HG03097 (cell line): Measurements from ENCODE around the gene TIAM2.
"Not testable (repeated sequence)": the region's sequence is repeated elsewhere in the genome, so short reads cannot be mapped to it uniquely, and the experiment has no call there.

Experiments
- ATAC-seq: cut with Tn5 transposase; IDR thresholded peaks from one replicate; pipeline ENCODE4 v1.9.1; 2021; ENCODE audit not compliant: unreplicated experiment, low FRiP score

Gene TIAM2

GRCh38 chr6:154989448-154989847 lies 5.7 kb upstream of the TIAM2 start:
- no peak for ATAC-seq

GRCh38 chr6:154991207-154991606 lies 3.9 kb upstream of the TIAM2 start:
- ATAC-seq, result no peak

- no peak for ATAC-seq
Observed at GRCh38 chr6:154993026-154993425, 2.1 kb upstream of the TIAM2 start.

- ATAC-seq, result no peak
Observed at GRCh38 chr6:154993710-154994109, 1.4 kb upstream of the TIAM2 start.

GRCh38 chr6:154994836-154995253 lies 270 bp upstream of the TIAM2 start:
- no peak for ATAC-seq

- ATAC-seq, result no peak
Observed at GRCh38 chr6:154996016-154996590, 988 bp downstream of the TIAM2 start.

- ATAC-seq, result no peak
Observed at GRCh38 chr6:154996841-154997311, 1.8 kb downstream of the TIAM2 start.

- no peak for ATAC-seq
Observed at GRCh38 chr6:154998855-154999254, 3.7 kb downstream of the TIAM2 start.

- ATAC-seq, result no peak
Observed at GRCh38 chr6:155001482-155001881, 6.4 kb downstream of the TIAM2 start.

- no peak for ATAC-seq
Observed at GRCh38 chr6:155001934-155002333, 6.8 kb downstream of the TIAM2 start.

GRCh38 chr6:155003476-155003875 lies 8.4 kb downstream of the TIAM2 start:
- no peak for ATAC-seq

GRCh38 chr6:155004017-155004416 lies 8.9 kb downstream of the TIAM2 start:
- no peak for ATAC-seq

GRCh38 chr6:155004576-155005372 lies 9.7 kb downstream of the TIAM2 start:
- no peak for ATAC-seq

- no peak for ATAC-seq
Observed at GRCh38 chr6:155008625-155009024, 13.5 kb downstream of the TIAM2 start.

GRCh38 chr6:155010940-155011339 lies 15.8 kb downstream of the TIAM2 start:
- no peak for ATAC-seq

- no peak for ATAC-seq
Observed at GRCh38 chr6:155011809-155012291, 16.7 kb downstream of the TIAM2 start.

GRCh38 chr6:155013457-155013876 lies 18.4 kb downstream of the TIAM2 start:
- no peak for ATAC-seq

- no peak for ATAC-seq
Observed at GRCh38 chr6:155014137-155014536, 19.0 kb downstream of the TIAM2 start.

GRCh38 chr6:155014670-155015300 lies 19.7 kb downstream of the TIAM2 start:
- ATAC-seq, result no peak

GRCh38 chr6:155018415-155018814 lies 23.3 kb downstream of the TIAM2 start:
- ATAC-seq, result not testable (repeated sequence)

- ATAC-seq, result no peak
Observed at GRCh38 chr6:155021680-155022079, 26.6 kb downstream of the TIAM2 start.
